Naive B cell (primary cell): Measurements from ENCODE around the gene ADAMTS18. TPM values are rescaled to one million over a fixed set of nuclear protein-coding genes. Genes with fewer than 3 reads are reported as not detected.

ENCODE experiments used
- ATAC-seq, 2 donors: fragments of 150-1000 bp; cut with Tn5 transposase; 2 replicates each; pipeline ENCODE4 v1.10.0; 2021; ENCODE audit warnings: low read depth in 2 of 2, mild to moderate bottlenecking in 2 of 2, moderate library complexity in 2 of 2
- DNase-seq: peaks from one replicate; pipeline ENCODE4 v3.0.0; 2022
- H3K27ac Mint-ChIP-seq, 6 donors: one replicate each; pipeline ENCODE4 v1.8.0; 2020 to 2022; ENCODE audit warnings: mild to moderate bottlenecking in 6 of 6, mixed read lengths in 6 of 6, moderate library complexity in 5 of 6, inconsistent platforms in 2 of 6
- H3K27me3 Mint-ChIP-seq, 3 donors: one replicate each; pipeline ENCODE4 v1.8.0; 2021 to 2022; ENCODE audit warnings: mixed read lengths in 3 of 3, mild to moderate bottlenecking in 1 of 3
- H3K36me3 Mint-ChIP-seq, 2 donors: one replicate each; pipeline ENCODE4 v1.8.0; 2020 to 2022; ENCODE audit warnings: mixed read lengths in 2 of 2, inconsistent platforms in 1 of 2, mild to moderate bottlenecking in 1 of 2
- H3K4me1 Mint-ChIP-seq, 3 donors: one replicate each; pipeline ENCODE4 v1.8.0; 2020 to 2022; ENCODE audit warnings: mixed read lengths in 3 of 3, inconsistent platforms in 1 of 3, mild to moderate bottlenecking in 1 of 3, moderate library complexity in 1 of 3
- H3K4me3 Mint-ChIP-seq, 8 donors: one replicate each; pipeline ENCODE4 v1.8.0; 2020 to 2022; ENCODE audit warnings: mild to moderate bottlenecking in 8 of 8, mixed read lengths in 8 of 8, moderate library complexity in 8 of 8, inconsistent platforms in 2 of 8
- H3K9me3 Mint-ChIP-seq, 7 donors: one replicate each; pipeline ENCODE4 v1.8.0; 2020 to 2022; ENCODE audit warnings: mixed read lengths in 7 of 7, mild to moderate bottlenecking in 5 of 7, inconsistent platforms in 2 of 7, moderate library complexity in 1 of 7
- polyA plus RNA-seq, 6 donors: library from polyadenylated mRNA; unstranded; fragments of 300-500 nt; fragmentation: Illumina TruSeq; gene quantifications; one replicate each; pipeline ENCODE4 v1.2.3, GENCODE V29; 2021; ENCODE audit warnings: low read depth in 6 of 6

The ADAMTS18 gene
- polyA plus RNA-seq, 6 donors from 2014 or later = not detected

GRCh38 chr16:77328274-77328673, 106.6 kb downstream of the ADAMTS18 start:
- Mint-ChIP-seq H3K27ac (no peak overlapping the region), H3K36me3 (no peaks in the 10 kb centered on the region)
- ATAC-seq = no peak

GRCh38 chr16:77327717-77328116, 107.1 kb downstream of the ADAMTS18 start:
- Mint-ChIP-seq H3K27ac (no peak overlapping the region), H3K9me3 (no peaks in the 10 kb centered on the region), H3K4me1 (no peaks in the 10 kb centered on the region), H3K36me3 (no peaks in the 10 kb centered on the region), H3K4me3 (no peak overlapping the region), H3K27me3 (peaks cover 6 to 14% (median 12%) of the 10 kb centered on the region in 3 donors)
- DNase-seq (no peak), ATAC-seq (no peak)

More at GRCh38 chr16:77328274-77328673, 106.6 kb downstream of the ADAMTS18 start:
- DNase-seq = no peak
- no peaks in the 10 kb centered on the region for H3K4me1 Mint-ChIP-seq
- H3K27me3 Mint-ChIP-seq = peaks cover 6 to 14% (median 12%) of the 10 kb centered on the region in 3 donors
- no peak overlapping the region for H3K4me3 Mint-ChIP-seq
- no peaks in the 10 kb centered on the region for H3K9me3 Mint-ChIP-seq

GRCh38 chr16:77324729-77325128, 110.1 kb downstream of the ADAMTS18 start:
- H3K4me1 Mint-ChIP-seq = no peaks in the 10 kb centered on the region
- DNase-seq (no peak), ATAC-seq (no peak)
- H3K4me3 Mint-ChIP-seq = no peak overlapping the region
- H3K27me3 Mint-ChIP-seq = peaks cover 18 to 26% (median 22%) of the 10 kb centered on the region in 3 donors
- no peak overlapping the region for H3K27ac Mint-ChIP-seq
- H3K36me3 Mint-ChIP-seq = no peaks in the 10 kb centered on the region
- no peaks in the 10 kb centered on the region for H3K9me3 Mint-ChIP-seq

- DNase-seq (no peak), ATAC-seq (no peak)
- H3K27me3 Mint-ChIP-seq = peaks cover 23 to 33% (median 28%) of the 10 kb centered on the region in 3 donors
- no peaks in the 10 kb centered on the region for H3K36me3 Mint-ChIP-seq
- no peak overlapping the region for H3K27ac Mint-ChIP-seq
- H3K4me1 Mint-ChIP-seq = no peaks in the 10 kb centered on the region
- H3K4me3 Mint-ChIP-seq = no peak overlapping the region
- no peaks in the 10 kb centered on the region for H3K9me3 Mint-ChIP-seq
Measured at GRCh38 chr16:77323695-77324094, 111.1 kb downstream of the ADAMTS18 start.

- peaks cover 22 to 36% (median 32%) of the 10 kb centered on the region in 3 donors for H3K27me3 Mint-ChIP-seq
- H3K4me3 Mint-ChIP-seq = no peak overlapping the region
- no peak for DNase-seq
- H3K4me1 Mint-ChIP-seq = no peaks in the 10 kb centered on the region
- no peak for ATAC-seq
- H3K9me3 Mint-ChIP-seq = no peaks in the 10 kb centered on the region
- H3K36me3 Mint-ChIP-seq = no peaks in the 10 kb centered on the region
- H3K27ac Mint-ChIP-seq = no peak overlapping the region
Measured at GRCh38 chr16:77322757-77323156, 112.1 kb downstream of the ADAMTS18 start.

GRCh38 chr16:77317059-77317458, 117.8 kb downstream of the ADAMTS18 start:
- Mint-ChIP-seq H3K36me3 (no peaks in the 10 kb centered on the region), H3K27me3 (peaks cover 11 to 40% (median 37%) of the 10 kb centered on the region in 3 donors), H3K9me3 (peaks cover 0 to 2% (median 0%) of the 10 kb centered on the region in 7 donors), H3K27ac (no peak overlapping the region), H3K4me1 (no peaks in the 10 kb centered on the region), H3K4me3 (no peak overlapping the region)
- no peak for DNase-seq
- no peak for ATAC-seq

- Mint-ChIP-seq H3K27ac (no peak overlapping the region), H3K9me3 (peaks cover 0 to 2% (median 0%) of the 10 kb centered on the region in 7 donors), H3K27me3 (peaks cover under 1 to 18% (median 15%) of the 10 kb centered on the region in 3 donors), H3K4me3 (no peak overlapping the region), H3K4me1 (no peaks in the 10 kb centered on the region), H3K36me3 (no peaks in the 10 kb centered on the region)
- no peak for DNase-seq
- no peak for ATAC-seq
Measured at GRCh38 chr16:77310877-77311276, 124.0 kb downstream of the ADAMTS18 start.

GRCh38 chr16:77308163-77308561, 126.7 kb downstream of the ADAMTS18 start:
- ATAC-seq = no peak
- Mint-ChIP-seq H3K9me3 (peaks cover 0 to 2% (median 0%) of the 10 kb centered on the region in 7 donors), H3K36me3 (no peaks in the 10 kb centered on the region), H3K4me1 (peaks cover 0 to 1% (median under 1%) of the 10 kb centered on the region in 3 donors), H3K27me3 (peaks cover 12 to 30% (median 26%) of the 10 kb centered on the region in 3 donors), H3K4me3 (no peak overlapping the region), H3K27ac (no peak overlapping the region)
- DNase-seq = no peak

- H3K36me3 Mint-ChIP-seq = no peaks in the 10 kb centered on the region
- no peak overlapping the region for H3K4me3 Mint-ChIP-seq
- peaks cover 18 to 32% (median 31%) of the 10 kb centered on the region in 3 donors for H3K27me3 Mint-ChIP-seq
- H3K27ac Mint-ChIP-seq = no peak overlapping the region
- H3K9me3 Mint-ChIP-seq = peaks cover 0 to 2% (median 0%) of the 10 kb centered on the region in 7 donors
- ATAC-seq (no peak), DNase-seq (no peak)
- peaks cover 0 to 7% (median 6%) of the 10 kb centered on the region in 3 donors for H3K4me1 Mint-ChIP-seq
Measured at GRCh38 chr16:77307426-77308162, 127.2 kb downstream of the ADAMTS18 start.

GRCh38 chr16:77306075-77306474, 128.8 kb downstream of the ADAMTS18 start:
- H3K4me3 Mint-ChIP-seq = no peak overlapping the region
- H3K27ac Mint-ChIP-seq = no peak overlapping the region
- peaks cover 0 to 2% (median 0%) of the 10 kb centered on the region in 7 donors for H3K9me3 Mint-ChIP-seq
- peaks cover 0 to 15% (median 11%) of the 10 kb centered on the region in 3 donors for H3K4me1 Mint-ChIP-seq
- DNase-seq (no peak), ATAC-seq (no peak)
- peaks cover 22 to 42% (median 39%) of the 10 kb centered on the region in 3 donors for H3K27me3 Mint-ChIP-seq
- no peaks in the 10 kb centered on the region for H3K36me3 Mint-ChIP-seq

- Mint-ChIP-seq H3K36me3 (no peaks in the 10 kb centered on the region), H3K4me1 (peaks cover 4 to 27% (median 22%) of the 10 kb centered on the region in 3 donors), H3K9me3 (peaks cover 0 to 2% (median 0%) of the 10 kb centered on the region in 7 donors), H3K27me3 (peaks cover 29 to 45% (median 40%) of the 10 kb centered on the region in 3 donors), H3K4me3 (no peak overlapping the region), H3K27ac (no peak overlapping the region)
- ATAC-seq = no peak
- DNase-seq = no peak
Measured at GRCh38 chr16:77304877-77305276, 130.0 kb downstream of the ADAMTS18 start.

GRCh38 chr16:77304134-77304533, 130.7 kb downstream of the ADAMTS18 start:
- DNase-seq = no peak
- no peak for ATAC-seq
- H3K9me3 Mint-ChIP-seq = peaks cover 0 to 2% (median 0%) of the 10 kb centered on the region in 7 donors

GRCh38 chr16:77302674-77303073, 132.2 kb downstream of the ADAMTS18 start:
- Mint-ChIP-seq H3K9me3 (peaks cover 0 to 2% (median 0%) of the 10 kb centered on the region in 7 donors), H3K4me3 (no peak overlapping the region), H3K4me1 (peaks cover 12 to 40% (median 38%) of the 10 kb centered on the region in 3 donors), H3K27ac (no peak overlapping the region), H3K36me3 (no peaks in the 10 kb centered on the region), H3K27me3 (peaks cover 29 to 50% (median 49%) of the 10 kb centered on the region in 3 donors)
- ATAC-seq (no peak), DNase-seq (no peak)

More at GRCh38 chr16:77304134-77304533, 130.7 kb downstream of the ADAMTS18 start:
- peaks cover 29 to 50% (median 45%) of the 10 kb centered on the region in 3 donors for H3K27me3 Mint-ChIP-seq
- H3K36me3 Mint-ChIP-seq = no peaks in the 10 kb centered on the region
- no peak overlapping the region for H3K27ac Mint-ChIP-seq
- peaks cover 9 to 33% (median 27%) of the 10 kb centered on the region in 3 donors for H3K4me1 Mint-ChIP-seq
- H3K4me3 Mint-ChIP-seq = peak overlapping the region in 1 of 8 donors; percentile 35

GRCh38 chr16:77302249-77302648, 132.6 kb downstream of the ADAMTS18 start:
- no peak overlapping the region for H3K4me3 Mint-ChIP-seq
- H3K4me1 Mint-ChIP-seq = peaks cover 12 to 40% (median 38%) of the 10 kb centered on the region in 3 donors
- no peak overlapping the region for H3K27ac Mint-ChIP-seq
- no peak for ATAC-seq
- no peaks in the 10 kb centered on the region for H3K36me3 Mint-ChIP-seq
- DNase-seq = no peak
- H3K27me3 Mint-ChIP-seq = peaks cover 31 to 51% (median 45%) of the 10 kb centered on the region in 3 donors
- peaks cover 0 to 2% (median 0%) of the 10 kb centered on the region in 7 donors for H3K9me3 Mint-ChIP-seq
